GM12878 (cell line): ENCODE measurements around the gene GRXCR2. TPM values are rescaled to one million over a fixed set of nuclear protein-coding genes. Genes with fewer than 3 reads are reported as not detected.

Source experiments
- ATAC-seq: fragments of 200-7000 bp; cut with Tn5 transposase; 3 replicates; pipeline ENCODE4 v1.9.1; 2020; ENCODE audit warnings: mild to moderate bottlenecking, moderate library complexity
- BruUV-seq: library from RNA; stranded (reverse); fragments of 400-500 nt; replicated peaks from 2 replicates; lab custom pipeline; 2021; lab: Mats Ljungman, UMichigan
- CTCF ChIA-PET: fragments of 300-600 bp; sonication (Branson Sonifier 250); formaldehyde crosslinking; extraction: SDS; loops from one replicate; lab custom pipeline; 2021; ENCODE audit warnings: inconsistent platforms; lab: Yijun Ruan, JAX
- POLR2A ChIA-PET: fragments of 350-600 bp; formaldehyde crosslinking; extraction: SDS; loops from one replicate; lab custom pipeline; 2021; ENCODE audit warnings: inconsistent platforms; lab: Charles Lee
- RAD21 ChIA-PET: fragments of 300-600 bp; sonication (Branson Sonifier 250); formaldehyde crosslinking; loops from one replicate; lab custom pipeline; 2023; ENCODE audit warnings: antibody characterized with exemption; ENCODE audit not compliant: unreplicated experiment; lab: Charles Lee
- SMC1A ChIA-PET: fragments of 300-600 bp; sonication (Branson Sonifier 250); formaldehyde crosslinking; loops from one replicate; lab custom pipeline; 2023; ENCODE audit not compliant: unreplicated experiment, uncharacterized antibody; lab: Charles Lee
- DNase-seq: peaks from one replicate; pipeline ENCODE4 v3.0.0-alpha.2; 2011; ENCODE audit warnings: low read depth, low spot score
- FAIRE-seq: peaks from 3 replicates; lab custom pipeline; 2011; peaks lifted over from hg19 to GRCh38; lab: Jason Lieb, UNC
- H2AFZ ChIP-seq: 2 replicates; pipeline ENCODE4 v1.6.0; 2011; ENCODE audit warnings: low read depth, low read length, control low read depth; ENCODE audit not compliant: control insufficient read depth
- H3K27ac ChIP-seq: 2 replicates; pipeline ENCODE4 v1.5.1; 2011; ENCODE audit warnings: control low read depth; ENCODE audit not compliant: control insufficient read depth, insufficient read depth
- H3K27me3 ChIP-seq, 2 experiments: replicated peaks in 1 of 2; 2 replicates each; pipeline versions ENCODE4 v1.6.0 to v1.6.1; 2011; ENCODE audit warnings: low read length in 1 of 2; ENCODE audit not compliant: control insufficient read depth in 2 of 2, insufficient read depth in 2 of 2
- H3K36me3 ChIP-seq, 2 experiments: 2 replicates each; pipeline ENCODE4 v1.5.1; 2011; ENCODE audit warnings: low read length in 1 of 2; ENCODE audit not compliant: control insufficient read depth in 2 of 2, insufficient read depth in 2 of 2
- H3K4me1 ChIP-seq: 2 replicates; pipeline ENCODE4 v1.6.1; 2011; ENCODE audit warnings: mild to moderate bottlenecking, low read length, moderate library complexity, mixed read lengths; ENCODE audit not compliant: control insufficient read depth, insufficient read depth
- H3K4me2 ChIP-seq: 2 replicates; pipeline ENCODE4 v1.6.0; 2011; ENCODE audit warnings: control low read depth; ENCODE audit not compliant: control insufficient read depth, insufficient read depth
- H3K4me3 ChIP-seq: fragments of 200-600 bp; sonication (generic); 2 replicates; pipeline ENCODE4 v1.5.1; 2016
- H3K79me2 ChIP-seq: 2 replicates; pipeline ENCODE4 v1.6.0; 2011; ENCODE audit warnings: low read length; ENCODE audit not compliant: control insufficient read depth, insufficient read depth
- H3K9ac ChIP-seq: 2 replicates; pipeline ENCODE4 v1.8.0; 2011; ENCODE audit warnings: low read length, control low read depth, mixed read lengths; ENCODE audit not compliant: control insufficient read depth, insufficient read depth
- H3K9me3 ChIP-seq: replicated peaks from 3 replicates; pipeline ENCODE4 v1.5.1; 2011; ENCODE audit warnings: mild to moderate bottlenecking, low read length; ENCODE audit not compliant: control insufficient read depth, insufficient read depth
- H4K20me1 ChIP-seq: 2 replicates; pipeline ENCODE4 v1.6.0; 2011; ENCODE audit not compliant: control insufficient read depth, insufficient read depth
- ATF2 ChIP-seq: IDR thresholded peaks from 2 replicates; pipeline ENCODE4 v1.6.1; 2012; ENCODE audit warnings: low read length, inconsistent platforms
- CHD2 ChIP-seq: IDR thresholded peaks from 2 replicates; pipeline ENCODE4 v1.6.1; 2011; ENCODE audit warnings: low read depth, low read length, improper control_type of control experiment, borderline replicate concordance
- DPF2 ChIP-seq: fragments of 450-650 bp; IDR thresholded peaks from 2 replicates; pipeline ENCODE4 v1.6.1; 2017; ENCODE audit warnings: mild to moderate bottlenecking
- ETV6 ChIP-seq, 2 experiments: fragments of 450-650 bp in 1 of 2; IDR thresholded peaks in 1 of 2; conservative IDR thresholded peaks in 1 of 2; 2 replicates each; pipeline ENCODE4 v1.6.1; 2014; ENCODE audit warnings: antibody characterized with exemption in 1 of 2, borderline replicate concordance in 1 of 2, low read depth in 1 of 2, mild to moderate bottlenecking in 1 of 2, moderate library complexity in 1 of 2
- EZH2 ChIP-seq: IDR thresholded peaks from 2 replicates; pipeline ENCODE4 v1.6.1; 2012; ENCODE audit warnings: low read depth, mild to moderate bottlenecking, control low read depth, inconsistent platforms, low read length, borderline replicate concordance; ENCODE audit not compliant: control insufficient read depth
- IRF5 ChIP-seq: fragments of 450-650 bp; IDR thresholded peaks from 2 replicates; pipeline ENCODE4 v1.6.1; 2017; ENCODE audit warnings: borderline replicate concordance
- MXI1 ChIP-seq: fragments of 150-350 bp; IDR thresholded peaks from 2 replicates; pipeline ENCODE4 v1.6.1; 2011; ENCODE audit warnings: low read depth, mild to moderate bottlenecking, inconsistent platforms, low read length, improper control_type of control experiment
- NFYA ChIP-seq: IDR thresholded peaks from 2 replicates; pipeline ENCODE4 v1.6.1; 2011; ENCODE audit warnings: low read depth, mild to moderate bottlenecking, low read length, improper control_type of control experiment, borderline replicate concordance
- SIX5 ChIP-seq: IDR thresholded peaks from 2 replicates; pipeline ENCODE4 v1.6.1; 2011; ENCODE audit warnings: mild to moderate bottlenecking, low read depth, low read length, moderate library complexity; ENCODE audit not compliant: severe bottlenecking
- TBL1XR1 ChIP-seq: IDR thresholded peaks from 2 replicates; pipeline ENCODE4 v1.6.1; 2012; ENCODE audit warnings: low read depth, low read length, improper control_type of control experiment
- ZBTB11 ChIP-seq: fragments of 450-650 bp; formaldehyde crosslinking; IDR thresholded peaks from 2 replicates; pipeline ENCODE4 v1.5.0; 2022; ENCODE audit warnings: mild to moderate bottlenecking, missing genetic modification characterization
- WGBS: methylation state at CpG from one replicate; pipeline ENCODE4 v1.1.6; 2016; ENCODE audit warnings: low lambda C conversion rate; ENCODE audit not compliant: insufficient replicate concordance, insufficient coverage; ENCODE audit errors: missing lambda C conversion rate; 5-methylcytosine and 5-hydroxymethylcytosine counted together
- in situ Hi-C: fragments of 300-500 bp; cut with MboI; formaldehyde crosslinking; loops from 9 replicates; pipeline ENCODE4 v1.14.3; 2018; ENCODE audit warnings: mixed read lengths
- intact Hi-C: fragments of 100-400 bp; cut with micrococcal nuclease; formaldehyde crosslinking; loops from one replicate; pipeline ENCODE4 v1.14.2; 2022; ENCODE audit not compliant: unreplicated experiment
- polyA plus RNA-seq, 11 experiments: library from polyadenylated mRNA; depleted of rRNA in 4 of 11; unstranded in 6 of 11; stranded (reverse) in 5 of 11; fragments of >200 nt; fragmentation: Nextera tagmentation in 4 of 11; fragmentation: Illumina TruSeq in 1 of 11; extraction: Ambion mirVana in 4 of 11; extraction: Trizol in 1 of 11; gene quantifications; 1 replicate in 1 of 11; 2 replicates in 10 of 11; pipeline versions ENCODE4 v1.2.1 to v1.2.3, GENCODE V29; 2011 to 2016; ENCODE audit warnings: inconsistent platforms in 2 of 11, missing spikeins in 2 of 11, low read depth in 1 of 11
- total RNA-seq, 4 experiments: library from RNA; depleted of rRNA in 3 of 4; stranded (reverse); fragments of >200 nt in 3 of 4; fragmentation: Illumina TruSeq in 1 of 4; extraction: Trizol in 1 of 4; gene quantifications; 2 replicates each; pipeline versions ENCODE4 v1.2.1 to v1.2.3, GENCODE V29; 2013 to 2021

Gene GRXCR2
- total and polyA plus RNA-seq, 10 of the 15 experiments (the other 5 are each of a cell fraction or from before 2014, with no cell fraction given), result not detected

GRCh38 chr5:145887217-145887616 lies 14.4 kb upstream of the GRXCR2 start:
- no peaks in the 10 kb centered on the region for H3K4me1 ChIP-seq
- TF ChIP-seq CHD2, result no peak
- no peak for TF ChIP-seq EZH2
- TF ChIP-seq, all 136 proteins: peak for 0
- intact Hi-C loops, result no loop called here
- DNase-seq (no peak), ATAC-seq (no peak), FAIRE-seq (no peak)
- H3K27ac ChIP-seq, result no peak overlapping the region
- RAD21 ChIA-PET, result no interaction called here
- BruUV-seq, result no TSS peak
- no peaks in the 10 kb centered on the region for H3K27me3 ChIP-seq
- no peak overlapping the region for H3K9ac ChIP-seq
- WGBS, result 54% methylated on average over 3 of the region's 3 CpGs
- H3K79me2 ChIP-seq, result no peaks in the 10 kb centered on the region
- SMC1A ChIA-PET, result interaction anchor here (1.4 kb wide), 1 partner anchor 24 kb away, joined by 3 read pairs; no protein-coding TSS in a partner anchor
- H3K9me3 ChIP-seq, result no peaks in the 10 kb centered on the region
- in situ Hi-C loops, result no loop called here
- no peak overlapping the region for H3K4me3 ChIP-seq
- CTCF ChIA-PET, result interaction anchor here (1.0 kb wide), 1 partner anchor 1683 kb away, joined by 3 read pairs; no protein-coding TSS in a partner anchor
- H3K36me3 ChIP-seq, result no peaks in the 10 kb centered on the region
- H2AFZ ChIP-seq, result no peak overlapping the region
- POLR2A ChIA-PET, result no interaction called here
- no peak overlapping the region for H3K4me2 ChIP-seq
- no peaks in the 10 kb centered on the region for H4K20me1 ChIP-seq

- Histone ChIP-seq H2AFZ (no peak overlapping the region), H4K20me1 (no peaks in the 10 kb centered on the region), H3K4me1 (no peaks in the 10 kb centered on the region), H3K9me3 (no peaks in the 10 kb centered on the region), H3K27ac (no peak overlapping the region), H3K36me3 (no peaks in the 10 kb centered on the region), H3K79me2 (no peaks in the 10 kb centered on the region), H3K4me2 (no peak overlapping the region), H3K27me3 (no peaks in the 10 kb centered on the region), H3K4me3 (no peak overlapping the region), H3K9ac (no peak overlapping the region)
- 18% methylated on average over 2 of the region's 2 CpGs for WGBS
- ATAC-seq (no peak), FAIRE-seq (no peak), DNase-seq (no peak)
- intact Hi-C loops (no loop called here), in situ Hi-C loops (no loop called here)
- CTCF ChIA-PET, result no interaction called here
- SMC1A ChIA-PET, result no interaction called here
- BruUV-seq, result no TSS peak
- POLR2A ChIA-PET, result no interaction called here
- RAD21 ChIA-PET, result no interaction called here
- TF ChIP-seq ETV6 (conservative IDR thresholded peaks at IDR 0.05 in 1 of 2, IDR thresholded peaks at IDR 0.05 in 1 of 2; ENCODE audit: borderline replicate concordance in 1 of 2, low read depth in 1 of 2), result no peak
- TF ChIP-seq ZBTB11 (CRISPR knock-in tag), result no peak
- TF ChIP-seq ATF2, result no peak
- no peak for TF ChIP-seq SIX5
- no peak for TF ChIP-seq IRF5
- no peak for TF ChIP-seq DPF2
- no peak for TF ChIP-seq NFYA
- no peak for TF ChIP-seq TBL1XR1
- TF ChIP-seq MXI1, result no peak
These were observed 2.0 kb upstream of the GRXCR2 start for GRCh38 chr5:145874765-145875164.
